ENCODE measurements around the gene FOXA2.

Gene FOXA2

DNA sequence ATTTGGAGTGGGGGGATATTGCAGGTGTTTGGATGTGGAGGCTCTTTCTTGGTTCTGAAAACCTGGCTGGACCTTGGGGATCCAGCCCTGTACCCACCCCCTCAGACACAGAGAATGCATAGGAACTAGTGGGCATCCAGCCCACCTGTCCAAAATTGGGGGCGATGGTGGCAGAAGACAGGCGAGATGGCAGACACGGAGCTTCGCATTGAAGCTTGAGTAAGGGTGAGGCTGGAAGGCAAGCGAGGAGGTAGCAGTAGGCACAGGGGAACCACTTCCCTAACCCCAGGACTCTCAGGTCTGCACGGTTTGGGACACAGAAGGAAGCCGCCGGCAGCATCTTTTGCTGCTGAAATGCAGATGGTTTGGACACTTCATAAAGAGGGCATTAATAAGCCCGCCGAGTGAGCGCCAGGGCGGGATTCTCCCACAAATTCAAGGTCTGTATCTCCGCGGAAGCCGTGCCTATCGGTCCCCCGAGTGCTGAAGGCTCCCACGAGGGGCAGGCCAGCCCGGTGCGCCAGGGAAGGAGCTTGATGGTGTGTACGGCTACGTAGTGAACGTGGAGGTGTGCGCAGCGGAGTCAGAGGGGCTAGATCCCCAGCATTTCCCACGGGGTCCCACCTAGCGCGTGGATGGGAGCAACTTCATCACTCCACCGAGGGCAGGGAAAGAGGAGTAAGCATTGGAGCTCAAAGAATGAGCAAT, 1.6 kb upstream of the FOXA2 start:
- in situ Hi-C loops (cut with MboI; ENCODE audit: low pct_unique_long_range_greater_than_20kb, low sequenced_read_pairs), result no loop called here
- no peak for DNase-seq

- DNase-seq, result no peak
- in situ Hi-C loops (cut with MboI; ENCODE audit: low pct_unique_long_range_greater_than_20kb, low sequenced_read_pairs), result no loop called here
Measured at GRCh38 chr20:22584922-22585785, 782 bp upstream of the FOXA2 start.

- in situ Hi-C loops (cut with MboI; ENCODE audit: low pct_unique_long_range_greater_than_20kb, low sequenced_read_pairs), result no loop called here
- no peak for DNase-seq
Measured at GRCh38 chr20:22583773-22584521, 425 bp downstream of the FOXA2 start.

- in situ Hi-C loops (cut with MboI; ENCODE audit: low pct_unique_long_range_greater_than_20kb, low sequenced_read_pairs), result no loop called here
- no peak for DNase-seq
Measured at GRCh38 chr20:22582964-22583772, 1.2 kb downstream of the FOXA2 start.

DNA sequence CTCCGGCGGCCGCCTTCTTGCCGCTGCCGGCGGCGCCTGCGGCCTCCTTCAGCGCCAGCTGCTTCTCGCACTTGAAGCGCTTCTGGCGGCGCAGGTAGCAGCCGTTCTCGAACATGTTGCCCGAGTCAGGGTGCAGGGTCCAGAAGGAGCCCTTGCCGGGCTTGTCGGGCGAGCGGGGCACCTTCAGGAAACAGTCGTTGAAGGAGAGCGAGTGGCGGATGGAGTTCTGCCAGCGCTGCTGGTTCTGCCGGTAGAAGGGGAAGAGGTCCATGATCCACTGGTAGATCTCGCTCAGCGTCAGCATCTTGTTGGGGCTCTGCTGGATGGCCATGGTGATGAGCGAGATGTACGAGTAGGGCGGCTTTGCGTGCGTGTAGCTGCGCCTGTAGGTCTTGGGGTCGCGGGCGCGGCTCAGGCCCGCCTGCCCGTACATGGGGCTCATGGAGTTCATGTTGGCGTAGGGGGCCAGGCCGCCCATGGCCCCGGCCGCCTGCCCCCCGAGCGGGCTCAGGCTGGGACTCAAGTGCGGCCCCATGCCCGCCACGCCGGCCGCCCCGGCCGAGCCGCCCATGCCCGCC, 1.9 kb downstream of the FOXA2 start:
- in situ Hi-C loops (cut with MboI; ENCODE audit: low pct_unique_long_range_greater_than_20kb, low sequenced_read_pairs), result no loop called here
- DNase-seq, result no peak

DNA sequence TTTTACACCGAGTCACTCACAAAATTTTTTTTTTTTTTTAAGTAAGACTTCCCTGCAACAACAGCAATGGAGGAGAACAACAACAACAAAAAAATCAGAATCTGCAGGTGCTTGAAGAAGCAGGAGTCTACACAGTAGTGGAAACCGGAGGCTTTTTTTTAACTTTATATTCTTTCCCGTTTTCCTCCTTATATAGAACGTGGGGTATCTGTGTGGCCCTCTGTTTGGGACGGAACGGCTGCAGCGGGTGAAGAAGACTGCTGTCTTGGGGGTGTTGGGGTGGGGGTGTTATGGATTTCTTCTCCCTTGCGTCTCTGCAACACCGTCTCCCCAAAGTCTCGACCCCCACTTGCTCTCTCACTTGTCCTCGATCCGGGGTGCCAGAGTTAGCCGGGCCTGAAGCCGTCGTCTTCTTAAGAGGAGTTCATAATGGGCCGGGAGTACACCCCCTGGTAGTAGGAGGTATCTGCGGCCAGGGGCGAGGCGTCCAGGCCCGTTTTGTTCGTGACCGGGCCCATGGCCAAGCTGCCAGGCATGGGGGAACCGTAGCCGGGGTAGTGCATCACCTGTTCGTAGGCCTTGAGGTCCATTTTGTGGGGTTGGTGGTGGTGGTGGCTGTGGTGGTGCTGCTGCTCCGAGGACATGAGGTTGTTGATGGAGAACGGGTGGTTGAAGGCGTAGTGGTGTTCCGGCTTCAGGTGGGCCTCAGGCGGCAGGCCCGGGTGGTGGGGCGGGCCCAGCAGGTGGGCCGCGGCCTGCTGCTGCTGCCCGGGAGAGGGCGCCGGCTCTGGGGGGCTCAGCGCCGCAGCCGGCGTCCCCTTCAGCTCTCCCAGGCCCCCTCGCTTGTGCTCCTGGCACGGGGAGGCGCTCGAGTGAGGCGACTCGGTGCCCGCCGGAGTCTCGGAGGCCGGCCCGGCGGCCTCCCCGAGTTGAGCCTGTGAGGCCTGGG, 2.7 kb downstream of the FOXA2 start:
- no peak for DNase-seq
- in situ Hi-C loops (cut with MboI; ENCODE audit: low pct_unique_long_range_greater_than_20kb, low sequenced_read_pairs), result no loop called here

GRCh38 chr20:22579711-22580697, 4.4 kb downstream of the FOXA2 start:
- no peak for DNase-seq
- in situ Hi-C loops (cut with MboI; ENCODE audit: low pct_unique_long_range_greater_than_20kb, low sequenced_read_pairs), result no loop called here

DNA sequence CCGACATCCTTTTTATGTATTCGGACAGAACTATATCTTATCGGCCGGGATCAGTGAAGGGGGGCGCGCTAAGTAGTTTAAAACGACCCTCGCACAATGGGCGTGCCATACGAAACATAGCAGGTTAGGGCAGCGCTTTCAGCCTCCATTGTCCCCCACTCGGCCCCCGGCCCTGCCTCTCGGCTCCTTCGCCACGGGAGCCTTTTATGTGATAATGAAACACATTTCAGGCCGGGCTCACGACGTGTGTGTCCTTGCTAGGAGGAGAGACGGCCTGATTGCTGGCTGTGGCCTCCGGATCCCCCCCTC, 5.3 kb downstream of the FOXA2 start:
- DNase-seq, result no peak
- in situ Hi-C loops (cut with MboI; ENCODE audit: low pct_unique_long_range_greater_than_20kb, low sequenced_read_pairs), result no loop called here

DNA sequence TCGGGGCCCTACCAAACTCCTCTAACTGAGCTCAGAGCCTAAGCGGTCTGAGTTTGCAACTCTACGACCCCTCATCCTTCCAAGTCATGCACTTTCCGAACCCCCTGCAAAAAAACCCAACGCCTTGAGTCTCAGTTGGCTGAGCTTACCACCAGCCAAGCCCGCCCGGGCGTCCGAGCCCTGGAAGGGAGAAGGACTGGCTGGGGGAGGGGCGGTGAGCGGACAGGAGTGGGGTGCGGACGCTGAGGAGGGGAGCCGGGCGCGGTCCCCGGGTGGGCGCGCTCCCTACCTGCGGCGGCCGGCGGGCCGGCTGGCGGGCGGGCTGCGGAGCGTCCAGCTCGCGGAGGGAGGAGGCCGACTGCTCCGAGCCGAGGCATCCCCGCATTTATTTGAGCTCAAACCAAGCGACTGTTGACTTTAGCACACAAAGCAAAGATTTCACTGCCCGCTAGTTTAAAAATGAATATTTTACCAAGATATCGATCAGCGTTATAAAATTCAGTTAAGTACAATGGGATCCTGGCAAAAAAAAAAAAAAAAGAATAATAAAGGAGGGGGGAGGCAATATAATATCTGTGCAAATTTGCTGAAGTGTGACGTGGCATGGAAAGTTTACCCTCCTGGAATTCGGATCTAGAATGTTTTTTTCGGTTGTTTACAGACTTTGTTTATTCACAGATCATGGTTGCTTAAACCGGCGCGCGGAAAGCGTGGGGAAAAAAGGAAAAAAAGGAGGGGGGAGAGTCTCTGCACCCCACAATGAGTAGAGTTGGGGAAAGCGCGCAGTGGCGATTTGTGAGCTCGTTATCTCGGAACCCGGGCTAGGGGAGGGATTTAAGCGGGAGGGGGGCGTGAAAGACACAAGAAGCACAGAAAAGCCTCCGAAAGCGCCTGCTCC, 5.9 kb downstream of the FOXA2 start:
- in situ Hi-C loops (cut with MboI; ENCODE audit: low pct_unique_long_range_greater_than_20kb, low sequenced_read_pairs), result no loop called here
- DNase-seq, result no peak

DNA sequence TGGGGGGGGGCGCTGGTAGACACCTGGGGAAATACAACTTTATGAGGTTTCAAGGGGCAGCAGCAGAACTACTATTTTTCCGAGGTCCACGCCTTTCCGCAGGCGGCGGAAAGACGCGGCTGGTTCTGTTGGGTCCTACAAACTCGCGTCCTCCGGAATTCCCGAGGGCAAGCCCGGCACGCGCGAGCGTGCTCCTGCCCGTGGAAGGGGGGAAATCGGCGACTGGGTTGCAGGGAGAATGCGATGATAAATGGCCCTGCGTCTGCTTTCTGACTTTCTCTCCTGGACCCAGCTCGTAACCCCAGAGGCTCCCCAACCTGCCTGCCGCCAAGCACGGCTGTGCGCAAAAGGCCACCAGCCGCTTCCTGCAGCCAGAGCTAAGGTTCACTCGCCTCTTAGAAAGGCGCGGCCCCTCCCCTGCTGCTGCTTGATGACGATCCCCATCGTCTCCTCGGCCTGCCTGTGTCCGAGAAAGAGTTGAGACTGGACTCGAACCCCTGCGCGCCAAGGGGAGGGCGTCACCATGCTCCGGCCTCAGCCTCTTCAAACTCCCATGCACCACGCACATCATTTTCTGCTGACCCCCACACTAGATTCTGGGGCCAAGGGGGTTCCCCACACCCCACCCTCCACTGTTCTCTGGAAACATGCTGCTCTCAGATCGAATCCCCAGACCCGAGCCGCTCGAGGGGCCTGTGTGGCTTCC, 6.7 kb downstream of the FOXA2 start:
- in situ Hi-C loops (cut with MboI; ENCODE audit: low pct_unique_long_range_greater_than_20kb, low sequenced_read_pairs), result no loop called here
- DNase-seq, result no peak

- no peak for DNase-seq
- in situ Hi-C loops (cut with MboI; ENCODE audit: low pct_unique_long_range_greater_than_20kb, low sequenced_read_pairs), result no loop called here
Measured at GRCh38 chr20:22576733-22577514, 7.4 kb downstream of the FOXA2 start.

- in situ Hi-C loops (cut with MboI; ENCODE audit: low pct_unique_long_range_greater_than_20kb, low sequenced_read_pairs), result no loop called here
- DNase-seq, result no peak
Measured at GRCh38 chr20:22576273-22576672, 8.1 kb downstream of the FOXA2 start.

GRCh38 chr20:22575737-22576136, 8.6 kb downstream of the FOXA2 start:
- in situ Hi-C loops (cut with MboI; ENCODE audit: low pct_unique_long_range_greater_than_20kb, low sequenced_read_pairs), result no loop called here
- no peak for DNase-seq

DNA sequence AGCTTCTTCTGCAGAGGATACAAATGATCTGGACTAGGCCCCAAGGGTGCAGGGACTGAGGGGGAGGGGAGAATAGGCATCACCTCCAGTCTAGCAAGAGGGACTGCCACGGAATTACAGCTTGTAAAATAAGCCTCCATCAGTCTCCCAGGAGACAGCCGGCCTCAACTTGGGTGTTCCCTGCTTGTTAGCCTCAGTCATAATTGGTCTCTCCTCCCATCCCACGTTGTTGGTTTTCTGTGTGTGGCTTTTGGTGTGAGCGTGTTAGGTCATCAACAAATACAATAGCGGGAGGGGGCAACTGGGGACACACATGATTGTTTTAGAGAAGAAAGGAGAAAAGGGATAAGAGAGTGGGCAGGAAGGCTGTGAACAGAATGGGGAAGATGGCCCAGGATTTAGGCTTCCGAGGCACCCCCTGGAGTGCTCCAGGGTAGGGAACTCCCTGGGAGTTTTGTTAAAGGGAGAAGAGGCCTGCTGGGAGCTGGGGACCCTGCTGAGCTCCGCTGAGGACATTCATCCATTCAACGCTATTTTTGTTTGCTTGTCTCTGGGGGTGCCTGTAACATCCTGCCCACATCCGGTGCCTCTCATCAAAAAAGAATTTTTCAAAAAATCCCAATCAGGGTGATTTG, 9.2 kb downstream of the FOXA2 start:
- DNase-seq, result no peak
- in situ Hi-C loops (cut with MboI; ENCODE audit: low pct_unique_long_range_greater_than_20kb, low sequenced_read_pairs), result no loop called here
